ENCODE data around the gene ZNF418. TPM values are rescaled to one million over a fixed set of nuclear protein-coding genes. Genes with fewer than 3 reads are reported as not detected.
"Not testable (repeated sequence)": the region's sequence is repeated elsewhere in the genome, so short reads cannot be mapped to it uniquely, and the experiment has no call there.

Gene ZNF418
- total RNA-seq = 64.3 TPM

DNA sequence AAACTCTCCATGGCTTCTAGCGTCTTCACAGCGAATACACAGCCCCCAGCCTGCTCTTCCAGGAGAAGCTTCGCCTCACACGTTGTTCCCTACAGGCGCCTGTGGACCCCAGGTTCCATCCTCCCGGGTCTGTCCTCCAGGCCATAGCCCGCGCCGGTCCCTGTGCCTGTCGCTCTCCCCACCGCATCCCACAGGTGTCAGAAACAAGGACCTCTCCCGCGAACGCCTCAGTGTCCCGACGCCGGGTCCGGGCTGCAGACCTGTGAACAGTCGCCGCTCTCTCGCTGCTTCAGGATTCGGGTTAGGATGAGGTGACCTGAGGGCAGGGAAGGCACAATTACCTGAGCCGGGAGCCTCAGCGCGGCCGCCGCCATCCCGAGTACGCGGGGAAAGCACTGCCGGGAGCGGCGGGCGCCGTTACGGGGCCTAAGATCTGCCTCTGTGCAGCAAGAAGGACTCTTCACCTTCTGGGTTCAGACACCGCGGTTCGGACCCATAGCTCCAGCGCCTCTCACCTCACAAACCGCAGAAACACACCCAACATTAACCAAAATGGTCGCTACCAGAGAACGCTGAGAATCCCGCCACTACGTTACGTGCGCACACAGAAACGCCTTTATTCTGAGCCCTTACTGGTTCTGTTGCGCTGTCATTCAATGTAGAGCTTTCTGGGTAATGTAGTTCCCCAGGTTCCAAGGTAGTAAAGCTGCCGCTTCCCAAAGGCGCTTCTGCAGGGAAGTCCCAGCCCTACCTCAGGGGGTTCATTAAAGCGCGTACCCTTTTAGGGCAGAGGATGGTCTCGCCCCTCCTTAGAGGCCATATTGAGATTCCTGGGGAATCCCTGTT, at the start of gene ZNF418:
ZNF418 (minus strand) TSS at position 583 of the 846 bp plus-strand sequence. CDS start 1,580 bp downstream, outside the sequence.
- peak; percentile 72 for DNase-seq

GRCh38 chr19:57978586-57979289, 43.5 kb upstream of the ZNF418 start:
- no peak for DNase-seq

DNA sequence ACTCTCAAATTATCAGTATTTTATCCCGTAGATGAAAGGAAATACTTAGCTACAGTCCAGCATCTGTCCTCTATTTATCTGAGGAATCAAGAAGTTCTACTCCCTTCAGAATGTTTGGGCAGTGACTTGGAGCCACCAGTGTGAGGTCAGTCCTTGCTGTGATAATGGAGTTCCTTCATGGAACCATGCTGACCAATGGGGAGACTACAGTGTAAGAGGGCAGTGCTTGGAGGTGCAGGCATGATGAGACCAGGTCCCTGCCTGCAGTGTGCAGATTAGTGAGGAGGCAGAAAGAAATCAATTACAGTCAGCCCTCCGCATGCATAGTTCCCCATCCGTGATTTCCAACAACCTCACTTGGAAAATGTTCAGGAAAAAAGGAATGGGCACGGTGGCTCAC, 39.2 kb upstream of the ZNF418 start, which contains the start of gene C19orf18:
C19orf18 (minus strand) TSS at position 101 of the 400 bp plus-strand sequence. CDS start 102 bp downstream, outside the sequence.
- no peak for DNase-seq

DNA sequence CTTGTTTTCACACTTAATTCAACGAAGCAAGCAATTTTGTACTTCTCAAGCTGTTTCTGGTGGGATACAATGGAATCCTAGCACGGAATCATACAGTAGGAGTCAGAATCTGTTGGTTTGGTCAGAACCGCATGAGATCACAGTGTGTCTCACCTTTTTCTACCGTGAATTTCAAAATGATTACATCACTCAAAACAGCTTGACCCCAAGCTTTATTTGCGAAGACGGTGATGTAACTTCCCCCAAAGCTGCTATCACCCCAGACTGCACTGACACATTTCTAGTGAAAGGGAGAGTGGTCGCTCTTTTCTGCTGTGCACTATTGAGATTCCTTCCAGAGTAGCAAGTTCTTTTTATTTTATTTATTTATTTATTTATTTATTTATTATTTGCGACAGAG, 29.6 kb upstream of the ZNF418 start:
- DNase-seq = no peak

DNA sequence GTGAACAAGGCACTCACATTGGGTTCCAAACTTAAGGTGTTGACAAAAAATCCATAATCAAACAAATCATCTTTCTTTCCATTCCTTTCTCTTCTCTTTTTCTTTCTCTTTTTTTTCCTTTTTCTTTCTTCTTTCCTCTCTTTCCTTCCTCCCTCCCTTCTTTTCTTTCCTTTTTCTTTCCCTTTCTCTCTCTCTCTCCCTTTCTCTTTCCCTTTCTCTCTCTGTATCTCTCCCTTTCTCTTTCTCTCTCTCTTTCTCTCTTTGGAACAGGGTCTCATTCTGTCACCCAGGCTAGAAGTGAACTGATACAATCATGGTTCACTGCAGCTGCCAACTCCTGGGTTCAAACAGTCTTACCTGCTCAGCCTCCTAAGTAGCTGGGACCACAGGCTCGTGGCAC, 26.6 kb upstream of the ZNF418 start:
- DNase-seq = no peak

GRCh38 chr19:57954996-57955395, 19.8 kb upstream of the ZNF418 start:
- DNase-seq = no peak

DNA sequence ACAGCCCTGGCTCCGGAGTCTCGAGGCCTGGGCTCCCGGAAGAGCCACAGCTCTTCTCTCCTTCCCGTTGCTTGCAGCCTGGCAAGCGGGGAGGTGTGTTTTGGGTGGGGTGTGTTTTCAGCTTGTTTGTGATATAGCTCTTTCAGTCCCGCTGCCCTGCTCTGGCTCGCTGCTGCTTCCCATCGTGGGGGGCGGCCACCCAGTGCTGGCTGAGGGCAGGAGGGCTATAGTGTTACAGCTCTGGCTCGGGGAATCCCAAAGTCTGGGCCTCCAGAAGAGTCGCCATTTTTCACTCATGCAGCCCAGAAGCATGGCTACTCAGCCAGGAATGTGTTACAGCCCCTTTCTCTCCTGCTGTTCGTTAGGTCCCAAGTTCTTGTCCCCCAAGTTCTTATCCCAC, 14.5 kb upstream of the ZNF418 start:
- no peak for DNase-seq

- DNase-seq = no peak
These were observed 14.1 kb upstream of the ZNF418 start for GRCh38 chr19:57949296-57949695.

DNA sequence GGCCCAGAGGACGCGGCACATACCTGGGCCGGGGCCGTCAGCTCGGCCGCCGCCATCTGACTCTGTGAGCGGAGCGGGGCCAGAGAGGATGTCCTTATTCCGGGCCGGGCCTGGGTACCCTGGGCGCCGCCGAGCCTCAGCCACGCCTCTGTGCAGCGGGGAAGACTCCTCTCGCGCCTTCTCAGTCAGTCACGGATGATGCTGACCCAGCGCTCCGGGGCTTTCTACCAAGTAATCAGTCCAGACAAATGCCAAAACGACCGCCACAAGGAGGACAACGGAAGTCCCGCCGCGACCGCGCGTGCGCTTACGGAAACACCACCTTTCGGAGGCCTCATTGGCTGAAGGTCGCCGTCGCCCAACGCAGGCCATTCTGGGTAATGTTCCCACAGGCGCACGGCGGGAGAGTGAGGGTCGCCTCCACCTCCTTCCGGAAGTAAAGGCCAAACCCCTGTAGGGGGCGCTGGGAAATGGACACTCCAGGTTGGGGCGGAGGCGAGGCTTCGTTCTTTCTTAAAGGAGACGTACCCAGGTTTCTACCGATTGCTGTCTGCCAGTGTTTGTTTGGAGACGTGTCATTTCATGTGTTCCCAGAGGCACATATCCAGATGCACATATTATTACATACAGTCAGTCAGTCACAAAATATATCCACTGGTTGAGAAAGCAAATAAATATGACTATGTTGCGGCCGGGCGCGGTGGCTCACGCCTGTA, 12.4 kb upstream of the ZNF418 start, which contains the start of gene ZNF256:
ZNF256 (minus strand) TSS at position 288 of the 716 bp plus-strand sequence; CDS start at position 56, 232 bp downstream.
- DNase-seq = peak; percentile 95

DNA sequence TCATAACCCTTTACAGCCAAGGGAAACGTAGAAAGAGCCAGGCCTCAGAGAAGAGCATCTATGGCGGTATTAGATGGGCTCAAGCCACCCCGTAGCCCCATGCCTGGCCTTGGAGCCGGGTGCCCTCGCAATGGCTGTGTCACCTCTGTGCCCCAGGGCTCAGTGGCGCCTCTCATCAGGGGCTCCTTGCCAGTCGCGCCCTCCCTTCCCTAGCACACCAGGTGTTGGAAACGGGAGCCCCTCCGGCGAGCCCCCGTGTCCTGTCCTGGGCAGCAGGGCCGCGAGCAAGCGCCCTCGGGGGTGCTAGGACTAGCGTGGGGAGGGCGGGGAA, 11.9 kb upstream of the ZNF418 start:
- peak; percentile 15 for DNase-seq

GRCh38 chr19:57946316-57946715, 11.1 kb upstream of the ZNF418 start:
- no peak for DNase-seq

GRCh38 chr19:57941593-57941992, 6.4 kb upstream of the ZNF418 start:
- DNase-seq = no peak

GRCh38 chr19:57935731-57936130, 529 bp upstream of the ZNF418 start:
- DNase-seq = no peak

GRCh38 chr19:57927587-57927986, 7.6 kb downstream of the ZNF418 start:
- DNase-seq = no peak

GRCh38 chr19:57916168-57916995, 18.8 kb downstream of the ZNF418 start, which contains the start of gene ZNF417:
ZNF417 (minus strand) TSS chr19:57916592; CDS start chr19:57916411, 181 bp downstream.
- peak; percentile 80 for DNase-seq

DNA sequence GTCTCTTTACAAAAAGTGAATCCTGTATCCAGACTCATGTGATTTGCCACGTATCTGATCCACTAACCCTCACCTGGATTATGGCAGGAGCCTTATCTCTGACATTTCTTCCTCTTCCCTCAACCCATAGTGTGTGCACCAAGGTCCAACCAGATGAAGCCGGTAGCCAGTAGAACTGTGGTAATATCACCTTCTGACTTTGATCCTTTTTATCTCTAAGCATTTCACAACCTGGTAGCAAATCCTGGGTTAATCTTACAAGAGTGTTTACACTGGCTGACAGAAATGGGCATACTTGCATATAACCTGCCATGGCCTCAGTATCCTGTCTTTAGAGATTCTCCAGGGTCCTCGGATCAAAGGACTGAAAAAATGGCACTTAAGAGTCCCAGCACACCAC, 20.7 kb downstream of the ZNF418 start:
- no peak for DNase-seq

DNA sequence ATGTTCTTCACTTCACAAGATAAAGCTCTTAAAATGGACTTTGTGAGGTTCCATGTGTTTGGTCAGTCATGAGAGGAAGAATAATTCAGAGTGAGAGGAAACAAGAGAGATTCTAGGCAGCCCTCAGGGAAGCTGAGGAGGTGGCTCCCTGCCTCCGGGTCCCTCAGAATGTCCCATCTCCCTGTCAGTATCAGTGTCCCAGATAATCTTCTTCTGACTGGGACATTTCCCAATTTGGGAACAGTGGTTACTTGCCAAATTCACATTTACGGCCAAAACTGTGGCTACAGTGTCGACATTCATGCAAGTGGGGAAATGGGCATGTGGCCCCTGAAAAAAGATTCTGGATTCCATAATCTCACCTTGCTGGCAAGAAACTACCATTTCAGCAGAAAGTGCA, 27.8 kb downstream of the ZNF418 start:
- no peak for DNase-seq

DNA sequence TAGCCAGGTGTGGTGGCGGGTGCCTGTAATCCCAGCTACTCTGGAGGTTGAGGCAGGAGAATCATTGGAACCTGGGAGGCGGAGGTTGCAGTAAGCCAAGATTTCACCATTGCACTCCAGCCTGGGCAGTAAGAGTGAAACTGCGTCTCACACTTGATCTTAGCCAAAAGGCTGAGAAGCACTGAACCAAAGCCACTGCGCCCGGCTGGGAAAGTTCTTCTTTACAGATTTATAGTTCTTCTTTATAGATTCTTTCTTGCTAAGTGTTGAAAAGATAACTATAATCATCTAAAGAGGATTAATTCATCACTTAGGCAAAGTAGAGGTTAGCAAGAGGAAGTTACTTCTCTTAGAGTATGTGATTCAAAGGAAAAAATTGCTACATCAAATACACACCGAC, 29.9 kb downstream of the ZNF418 start:
- no peak for DNase-seq

- DNase-seq = no peak
These were observed 31.5 kb downstream of the ZNF418 start for GRCh38 chr19:57903618-57904184.

- no peak for DNase-seq
These were observed 34.9 kb downstream of the ZNF418 start for GRCh38 chr19:57900311-57900710.

DNA sequence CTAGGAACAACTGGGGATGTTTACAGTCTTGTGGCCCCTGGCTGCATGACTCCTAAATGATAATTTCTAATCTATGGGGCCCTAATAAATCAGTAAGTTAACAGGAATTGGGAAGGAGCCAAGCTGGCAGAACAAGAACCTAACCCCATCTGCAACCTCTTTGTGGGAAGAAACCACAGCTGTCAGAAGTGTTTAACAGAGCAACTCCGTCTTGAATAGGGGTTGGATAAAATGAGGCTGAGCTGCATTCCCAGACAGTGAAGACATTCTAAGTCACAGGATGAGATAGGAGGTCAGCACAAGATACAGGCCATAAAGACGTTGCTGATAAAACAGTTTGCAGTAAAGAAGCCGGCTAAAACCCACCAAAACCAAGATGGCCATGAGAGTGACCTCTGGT, 44.5 kb downstream of the ZNF418 start:
- not testable (repeated sequence) for DNase-seq

All from occipital lobe (tissue), 2 donors.